ENCODE results near the gene SPN.
"Not testable (repeated sequence)": the region's sequence is repeated elsewhere in the genome, so short reads cannot be mapped to it uniquely, and the experiment has no call there.

Gene SPN

DNA sequence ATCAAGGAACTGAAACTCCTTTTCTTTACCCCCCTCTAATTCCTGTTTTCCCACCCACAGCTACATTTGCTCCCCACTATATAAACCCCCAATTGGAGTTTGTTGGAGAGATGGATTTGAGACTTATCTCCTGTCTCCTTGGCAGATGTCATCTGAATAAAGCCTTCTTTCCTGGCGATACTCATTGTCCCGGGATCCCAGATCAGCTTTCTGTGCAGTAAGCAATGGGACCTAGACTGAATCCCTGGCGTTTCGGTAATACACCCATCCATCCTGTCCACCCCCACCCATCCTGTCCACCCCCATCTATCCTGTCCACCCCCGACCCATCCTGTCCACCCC lies 38.1 kb downstream of the SPN start:
- no peak for DNase-seq (ENCODE audit: low spot score)

DNA sequence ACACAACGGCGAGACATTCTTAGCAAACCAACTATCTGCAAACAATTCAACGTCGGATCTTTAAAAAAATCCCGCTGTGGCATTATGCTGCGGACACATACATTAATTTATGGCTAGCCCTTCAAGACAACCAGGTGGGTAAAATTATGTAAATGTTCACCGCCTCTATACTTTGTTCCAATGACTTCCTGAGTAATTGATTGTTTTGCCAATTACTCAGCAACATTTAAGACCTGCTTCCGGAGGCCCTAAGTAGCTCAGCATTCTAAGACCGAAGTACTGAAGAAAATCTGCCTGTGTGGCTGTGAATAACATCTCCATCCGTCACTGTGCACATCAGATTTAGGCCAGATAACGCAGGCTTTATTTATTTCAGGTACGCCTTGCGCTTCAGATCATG lies 39.2 kb downstream of the SPN start:
- DNase-seq (ENCODE audit: low spot score), result peak; percentile 73

- no peak for DNase-seq (ENCODE audit: low spot score)
These were observed 42.0 kb downstream of the SPN start for GRCh38 chr16:29705030-29705429.

DNA sequence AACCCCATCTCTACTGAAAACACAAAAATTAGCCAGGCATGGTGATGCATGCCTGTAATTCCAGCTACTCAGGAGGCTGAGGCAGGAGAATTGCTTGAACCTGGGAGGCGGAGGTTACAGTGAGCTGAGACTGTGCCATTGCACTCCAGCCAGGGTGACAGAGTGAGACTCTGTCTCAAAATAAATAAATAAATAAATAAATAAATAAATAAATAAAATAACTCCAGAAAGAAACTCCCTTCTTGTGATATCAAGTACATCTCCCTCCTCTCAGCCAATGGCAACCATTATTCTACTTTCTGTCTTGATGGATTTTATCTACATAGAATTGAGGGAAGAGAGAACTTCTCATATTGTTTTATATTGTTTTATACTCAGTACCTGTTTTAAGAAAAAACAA lies 44.1 kb downstream of the SPN start:
- DNase-seq (ENCODE audit: low spot score), result not testable (repeated sequence)

DNA sequence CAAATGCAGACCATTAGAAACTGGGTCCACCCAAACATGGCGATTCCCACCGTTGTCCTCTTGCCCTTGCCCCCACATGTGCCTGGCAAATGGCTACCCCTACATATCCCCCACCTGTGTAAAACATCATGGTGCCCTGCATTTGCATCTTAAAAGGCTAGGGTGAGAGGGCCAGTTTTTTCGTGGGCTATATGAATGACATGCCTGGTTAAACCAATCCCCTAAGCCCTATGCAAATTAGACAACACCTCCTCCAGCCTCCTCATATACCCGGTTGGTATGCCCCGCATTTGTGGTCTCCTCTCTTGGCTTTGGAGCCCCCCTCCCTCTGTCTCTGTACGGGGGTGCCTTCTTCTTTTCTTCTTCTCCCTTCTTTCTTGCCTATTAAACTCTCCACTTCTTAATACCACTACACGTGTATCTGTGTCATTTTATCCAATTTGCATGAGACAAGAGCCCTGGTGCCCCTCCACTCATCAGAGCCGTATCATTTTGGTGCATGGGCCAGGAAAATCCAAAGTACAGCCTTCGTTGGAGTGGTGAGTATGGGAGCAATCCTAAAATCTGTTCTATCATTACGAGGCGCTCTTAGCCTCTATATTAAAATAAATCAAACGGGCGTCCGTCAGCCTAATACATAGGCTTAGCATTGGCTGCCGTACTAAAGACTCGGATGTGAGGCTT lies 46.0 kb downstream of the SPN start:
- no peak for DNase-seq (ENCODE audit: low spot score)

GRCh38 chr16:29709657-29710056 lies 46.6 kb downstream of the SPN start:
- not testable (repeated sequence) for DNase-seq (ENCODE audit: low spot score)

- DNase-seq (ENCODE audit: low spot score), result peak; percentile 86
These were observed 47.5 kb downstream of the SPN start for GRCh38 chr16:29710227-29711219.

- DNase-seq (ENCODE audit: low spot score), result no peak
These were observed 49.8 kb downstream of the SPN start for GRCh38 chr16:29712809-29713208.

DNA sequence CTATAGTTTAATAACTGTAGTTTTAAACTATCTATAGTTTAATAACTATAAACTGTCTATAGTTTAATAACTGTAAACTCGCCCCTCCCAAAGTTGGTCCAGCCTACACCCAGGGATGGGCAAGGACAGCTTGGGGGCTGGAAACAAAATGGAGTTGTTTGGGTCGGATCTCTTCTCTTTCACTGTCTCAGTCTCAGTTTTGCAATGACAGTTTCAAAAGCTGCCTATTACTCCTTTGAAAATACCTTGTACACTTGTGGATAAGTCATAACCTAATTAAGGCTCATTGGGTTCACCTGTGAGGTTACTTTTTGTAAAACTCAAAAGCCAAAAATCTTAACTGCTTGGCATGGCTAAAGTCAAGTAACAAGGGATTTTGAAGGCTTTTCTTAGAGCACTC lies 51.3 kb downstream of the SPN start:
- DNase-seq (ENCODE audit: low spot score), result no peak

DNA sequence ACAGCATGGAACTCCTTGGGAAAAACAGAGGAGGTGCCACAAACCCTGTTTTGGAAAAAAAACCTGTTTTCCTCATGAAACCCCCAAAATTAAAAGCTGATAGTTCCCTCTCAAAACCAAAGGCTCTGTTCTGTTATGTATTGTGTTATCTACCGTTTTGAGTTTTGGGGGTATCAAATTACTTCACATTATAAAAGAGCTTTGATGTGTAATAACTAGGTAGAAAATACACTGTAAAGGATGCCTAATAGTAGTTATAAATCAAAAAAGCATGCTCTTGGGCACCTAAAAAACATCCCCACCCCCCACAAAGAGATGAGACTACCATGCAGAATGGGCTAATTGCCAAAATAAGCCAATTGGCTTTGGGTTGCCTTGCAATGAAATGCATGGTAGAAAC lies 51.9 kb downstream of the SPN start:
- no peak for DNase-seq (ENCODE audit: low spot score)

DNA sequence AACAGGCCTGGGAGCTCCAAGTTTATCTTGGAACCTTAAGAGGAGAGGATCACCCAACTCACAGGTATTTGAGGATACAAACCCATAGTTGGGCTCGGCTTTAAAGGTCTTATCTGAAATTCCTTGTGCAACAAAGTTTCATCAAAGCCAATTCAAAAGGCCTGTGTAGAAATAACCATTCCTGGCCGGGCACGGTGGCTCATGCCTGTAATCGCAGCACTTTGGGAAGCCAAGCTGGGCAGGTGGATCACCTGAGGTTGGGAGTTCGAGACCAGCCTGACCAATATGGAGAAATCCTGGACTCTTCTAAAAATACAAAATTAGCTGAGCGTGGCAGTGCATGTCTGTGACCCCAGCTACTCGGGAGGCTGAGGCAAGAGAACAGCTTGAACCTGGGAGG lies 54.1 kb downstream of the SPN start:
- DNase-seq (ENCODE audit: low spot score), result no peak

DNA sequence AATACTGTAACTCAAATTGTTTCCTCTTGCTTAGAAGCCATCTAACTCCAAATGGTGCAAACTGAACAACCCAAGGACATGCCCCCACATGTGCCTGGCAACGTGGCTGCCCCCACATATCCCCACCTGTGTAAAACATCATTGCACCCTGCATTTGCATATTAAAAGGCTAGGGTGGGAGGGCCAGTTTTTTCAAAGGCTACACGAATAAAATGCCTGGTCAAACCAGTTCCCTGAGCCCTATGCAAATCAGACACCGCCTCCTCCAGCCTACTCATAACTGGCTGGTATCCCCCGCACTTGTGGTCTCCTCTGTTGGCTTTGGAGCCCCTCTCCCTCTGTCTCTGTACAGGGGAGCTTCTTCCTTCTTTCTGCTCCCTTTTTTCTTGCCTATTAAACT lies 56.0 kb downstream of the SPN start:
- no peak for DNase-seq (ENCODE audit: low spot score)

All from CD4-positive, alpha-beta T cell treated with Interleukin-2 at 100 ng/mL for 4 hours (primary cell).